AG09309 (cell line): ENCODE measurements around the gene GPR142.

Experiments
- DNase-seq: peaks from one replicate; pipeline ENCODE4 v3.0.0-alpha.2; 2010; ENCODE audit warnings: low read depth
- H3K4me3 ChIP-seq: 2 replicates; pipeline ENCODE4 v1.5.1; 2011; ENCODE audit warnings: mild to moderate bottlenecking, low read depth, low read length, moderate library complexity; ENCODE audit not compliant: control insufficient read depth
- CTCF ChIP-seq: IDR thresholded peaks from 2 replicates; pipeline ENCODE4 v1.5.1; 2011; ENCODE audit warnings: mild to moderate bottlenecking, low read depth, low read length, inconsistent platforms; ENCODE audit not compliant: insufficient read depth, control insufficient read depth; ENCODE audit errors: missing control alignments

GPR142 gene

GRCh38 chr17:74368341-74369081, 1.2 kb downstream of the GPR142 start:
- no peak for DNase-seq
- no peak overlapping the region for H3K4me3 ChIP-seq
- peak; percentile 98 for TF ChIP-seq CTCF

GRCh38 chr17:74369221-74369620, 1.9 kb downstream of the GPR142 start:
- TF ChIP-seq CTCF = no peak
- H3K4me3 ChIP-seq = no peak overlapping the region
- DNase-seq = no peak

- TF ChIP-seq CTCF = no peak
- no peak for DNase-seq
- H3K4me3 ChIP-seq = no peak overlapping the region
Measured at GRCh38 chr17:74369665-74370490, 2.6 kb downstream of the GPR142 start.

- H3K4me3 ChIP-seq = no peak overlapping the region
- DNase-seq = no peak
- no peak for TF ChIP-seq CTCF
Measured at GRCh38 chr17:74371653-74372147, 4.4 kb downstream of the GPR142 start.

GRCh38 chr17:74372426-74372825, 5.1 kb downstream of the GPR142 start:
- no peak for TF ChIP-seq CTCF
- H3K4me3 ChIP-seq = no peak overlapping the region
- no peak for DNase-seq

- no peak overlapping the region for H3K4me3 ChIP-seq
- DNase-seq = no peak
- TF ChIP-seq CTCF = no peak
Measured at GRCh38 chr17:74373838-74374606, 6.7 kb downstream of the GPR142 start.
